Raji (cell line): Measurements from ENCODE around the gene SLC9A7.
A peak's percentile ranks its signal among the peaks of the same experiment; 100 is the strongest.

Experiments
- POLR2A ChIP-seq: IDR thresholded peaks from 2 replicates; pipeline ENCODE4 v1.6.1; 2011; ENCODE audit warnings: low read depth, low read length, control low read depth; ENCODE audit not compliant: insufficient read depth

SLC9A7 gene

DNA sequence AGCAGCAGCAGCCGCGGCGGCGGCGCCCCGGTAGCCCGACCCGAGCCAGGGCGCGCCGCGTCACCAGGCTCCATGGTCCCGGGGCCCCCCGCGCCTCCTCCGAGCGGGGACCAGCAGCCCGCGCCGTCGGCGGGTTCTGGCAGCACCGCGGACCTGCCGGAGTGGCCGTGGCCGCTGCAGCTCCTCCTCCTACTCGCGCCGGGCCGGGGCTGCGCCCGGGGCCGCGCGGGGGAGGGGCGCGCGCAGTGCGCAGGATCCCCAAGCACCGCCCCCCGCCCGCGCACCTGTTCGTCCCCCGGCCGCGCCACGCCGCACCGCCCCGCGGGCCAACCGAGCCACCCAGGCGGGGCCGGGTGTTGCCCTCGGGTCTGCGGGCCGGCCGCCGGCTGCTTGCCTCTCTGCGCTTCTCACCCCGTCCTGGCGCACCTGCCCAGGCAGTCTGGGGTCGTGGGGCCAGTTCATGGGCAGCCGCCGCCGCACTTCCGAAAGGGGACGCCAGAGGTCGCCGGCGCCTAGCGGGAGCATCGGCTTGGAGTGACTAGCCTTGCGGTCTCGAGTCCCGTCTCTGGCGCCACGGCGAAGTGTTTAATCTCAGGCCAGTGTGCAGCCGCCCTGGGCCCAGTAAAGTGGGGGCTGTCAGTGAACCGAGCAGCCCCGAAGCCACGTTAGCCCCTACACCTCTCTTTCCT, at the start of gene SLC9A7:
SLC9A7 (minus strand) TSS at position 163 of the 689 bp plus-strand sequence; CDS start at position 74, 89 bp downstream.
- TF ChIP-seq POLR2A, result peak; percentile 58

DNA sequence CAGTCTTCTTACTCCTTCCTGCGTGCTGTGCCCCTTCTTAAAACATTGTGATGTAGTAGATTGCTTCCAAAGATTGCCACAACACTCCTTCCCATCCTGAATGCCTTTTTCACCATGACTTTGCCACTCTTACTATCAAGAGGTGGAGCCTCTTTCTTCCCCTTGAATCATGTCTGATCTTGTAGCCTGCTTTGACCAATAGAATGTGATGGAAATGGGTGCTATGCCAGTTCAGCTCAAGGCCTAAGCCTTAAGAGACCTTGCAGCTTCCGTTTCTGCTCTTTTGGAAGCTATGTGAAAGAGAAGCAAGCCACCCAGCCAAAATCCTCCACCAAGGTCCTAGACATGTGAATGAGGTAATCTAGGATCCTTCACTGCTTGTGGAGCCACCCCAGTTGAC, 46.4 kb upstream of the SLC9A7 start:
- no peak for TF ChIP-seq POLR2A

DNA sequence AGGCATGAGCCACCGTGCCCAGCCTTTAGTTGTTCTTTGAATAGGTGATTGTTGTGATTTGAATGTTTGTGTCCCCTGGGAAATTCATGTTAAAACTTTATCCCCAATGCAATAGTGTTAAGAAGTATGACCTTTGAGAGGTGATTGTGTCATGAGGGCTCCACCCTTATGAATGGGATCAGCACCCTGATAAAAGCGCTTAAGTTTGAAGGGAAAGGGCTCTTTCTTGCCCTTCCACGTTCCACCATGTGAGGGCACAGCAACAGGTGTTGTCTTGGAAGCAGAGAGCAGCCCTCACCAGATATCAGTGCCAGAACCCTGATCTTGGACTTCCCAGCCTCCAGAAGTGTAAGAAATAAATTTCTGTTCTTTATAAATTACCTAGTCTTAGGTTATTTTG, 44.2 kb upstream of the SLC9A7 start:
- no peak for TF ChIP-seq POLR2A

DNA sequence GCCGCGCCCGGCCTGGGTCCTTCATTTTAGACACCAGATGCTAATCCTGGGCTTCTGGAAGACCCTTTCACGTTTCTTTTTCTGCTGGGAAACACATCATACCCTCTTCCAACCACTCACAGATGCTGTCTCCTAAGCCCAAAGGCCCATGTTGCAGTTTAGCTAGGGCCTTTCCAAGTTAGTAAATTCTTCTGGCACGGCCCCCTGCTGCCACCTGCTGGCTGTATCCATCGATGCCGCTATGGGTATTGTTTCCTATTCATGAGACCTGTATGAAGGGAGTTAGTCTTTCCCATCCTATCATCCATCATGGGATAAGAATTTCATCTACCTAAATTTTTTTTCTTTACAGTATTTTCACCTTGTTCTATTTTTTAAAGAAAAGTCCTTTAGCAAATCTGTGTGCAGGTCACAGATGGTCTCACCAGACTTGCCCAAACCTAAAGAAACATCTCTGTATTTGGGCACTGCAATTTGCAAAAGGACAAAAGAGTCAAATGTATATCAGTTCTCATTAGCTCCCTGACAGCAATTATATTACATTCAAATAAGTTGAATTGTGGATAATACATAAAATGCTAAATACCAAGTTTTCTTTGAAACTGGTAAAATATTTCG, 37.8 kb upstream of the SLC9A7 start:
- no peak for TF ChIP-seq POLR2A

DNA sequence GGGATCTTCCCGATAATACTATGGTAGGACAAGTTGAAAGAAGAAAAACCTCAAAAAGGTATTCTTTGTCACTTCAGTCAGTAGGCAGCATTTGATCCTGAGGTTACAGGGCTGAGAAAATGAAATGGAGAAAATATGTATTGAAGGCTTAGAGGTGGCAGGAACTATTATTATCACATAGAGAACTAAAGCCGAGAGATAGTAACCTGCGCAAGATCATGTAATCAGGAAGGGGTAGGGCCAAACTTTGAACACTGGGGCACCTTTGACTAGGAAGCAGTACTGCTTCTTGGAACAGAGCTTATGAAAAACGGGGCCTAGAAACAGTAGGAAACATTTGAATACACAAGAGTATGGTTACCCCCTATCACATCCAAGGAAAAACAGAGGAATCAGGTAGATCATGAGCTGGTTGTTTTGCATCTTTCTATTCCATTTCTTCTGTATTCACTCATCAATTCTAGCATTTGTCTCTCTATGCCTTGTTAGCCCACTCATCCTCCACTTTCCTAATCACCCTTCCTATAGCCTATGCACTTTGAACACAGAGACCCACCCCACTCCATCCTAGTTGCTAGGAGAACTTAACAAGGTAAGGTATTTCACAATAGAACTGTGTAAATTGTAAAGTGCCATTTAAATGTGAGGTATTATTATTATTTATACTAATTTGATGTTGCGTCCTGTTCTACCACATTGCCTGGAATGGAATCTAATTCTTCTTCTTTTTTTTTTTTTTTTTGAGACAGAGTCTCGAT, 34.6 kb upstream of the SLC9A7 start:
- no peak for TF ChIP-seq POLR2A

DNA sequence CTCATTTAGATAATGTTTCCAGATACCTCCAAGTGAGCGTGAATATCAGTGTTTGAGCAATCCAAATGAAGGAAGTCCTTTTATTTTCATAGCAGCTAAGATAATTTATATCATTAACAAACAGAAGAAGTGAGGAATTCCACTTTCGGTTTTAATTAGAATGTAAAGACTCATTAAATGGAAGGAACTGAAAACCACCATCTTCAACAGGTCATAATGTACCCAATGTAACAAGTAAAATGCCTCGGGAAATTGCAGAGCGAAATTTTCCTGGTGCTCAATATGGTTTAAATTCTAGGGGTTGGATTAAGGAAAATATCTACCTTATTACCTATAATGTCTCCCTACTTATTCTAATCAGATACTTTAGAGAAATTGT, 33.9 kb upstream of the SLC9A7 start:
- no peak for TF ChIP-seq POLR2A

DNA sequence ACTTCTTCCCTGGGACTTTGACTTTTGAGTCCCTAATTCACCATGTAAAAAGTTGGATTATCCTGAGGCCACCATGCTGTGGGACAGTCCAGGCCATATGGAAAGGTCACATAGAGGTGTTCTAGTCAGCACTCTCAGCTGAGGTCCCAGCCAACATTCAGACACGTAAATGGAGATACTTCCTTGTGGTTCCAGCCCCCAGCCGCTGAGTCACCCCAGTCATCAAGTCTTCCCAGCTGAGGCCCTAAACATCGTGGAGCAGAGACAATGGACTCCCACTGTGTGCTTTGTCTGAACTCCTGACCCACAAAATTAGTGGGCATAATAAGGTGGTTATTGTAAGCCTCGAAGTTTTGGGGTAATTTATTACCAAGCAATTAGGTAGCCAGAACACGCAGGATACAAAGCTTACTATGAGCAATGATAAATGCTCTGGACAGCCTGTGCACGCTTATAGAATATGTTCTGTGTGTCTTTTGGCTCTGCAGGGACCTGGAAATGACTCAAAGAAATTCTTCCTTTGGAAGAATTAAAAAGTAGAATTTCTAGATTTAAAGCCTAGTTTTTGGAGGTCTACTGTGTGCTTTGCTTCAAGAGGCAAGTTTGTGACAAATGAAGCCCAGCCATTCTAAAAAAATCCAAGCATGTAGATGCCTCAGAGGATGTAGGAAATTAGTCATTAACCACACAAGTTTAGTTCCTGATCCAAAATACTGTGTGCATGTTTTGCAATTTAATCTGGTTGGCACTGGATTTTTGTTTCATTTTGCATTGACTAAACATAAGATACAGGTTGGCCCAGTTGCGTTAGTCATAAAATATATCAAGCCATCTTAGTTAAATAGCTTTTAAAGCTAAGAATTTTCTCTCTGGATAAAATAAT, 33.2 kb upstream of the SLC9A7 start:
- no peak for TF ChIP-seq POLR2A

DNA sequence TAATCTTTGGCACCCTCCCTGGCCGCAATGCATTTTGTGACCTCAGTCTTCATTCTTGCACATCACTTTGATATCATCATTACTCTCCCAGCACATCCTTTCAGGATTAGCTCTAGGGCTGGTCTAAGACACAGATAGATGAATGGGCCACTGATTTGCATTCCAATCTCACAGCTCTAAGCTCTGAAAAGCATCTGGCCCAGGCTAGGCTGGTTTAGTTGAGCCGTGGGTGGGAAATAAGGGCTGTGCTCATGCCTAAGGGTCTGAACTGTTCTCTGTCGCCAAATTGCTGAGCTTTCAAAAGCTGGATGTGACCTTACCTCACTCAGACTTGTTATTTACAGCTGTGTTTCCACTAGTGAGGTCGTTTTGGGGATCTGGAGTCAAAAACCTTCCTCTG, 30.0 kb upstream of the SLC9A7 start:
- no peak for TF ChIP-seq POLR2A

DNA sequence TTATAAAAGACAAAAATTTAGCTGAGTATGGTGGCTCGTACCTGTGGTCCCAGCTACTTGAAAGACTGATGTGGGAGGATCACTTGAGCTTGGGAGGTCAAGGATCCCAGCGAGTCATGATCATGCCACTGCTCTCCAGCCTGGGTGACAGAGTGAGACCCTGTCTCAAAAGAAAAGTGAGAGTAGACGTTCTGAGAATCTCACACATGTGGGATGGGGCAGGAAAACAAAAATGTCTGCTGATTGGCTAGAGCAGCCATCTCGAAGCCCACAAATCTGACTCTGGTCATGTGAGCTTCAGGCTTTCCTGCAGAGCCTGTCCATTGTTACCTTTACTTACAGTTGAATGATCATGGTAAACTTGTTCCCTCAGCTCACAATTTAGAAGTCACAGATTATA, 23.1 kb upstream of the SLC9A7 start:
- no peak for TF ChIP-seq POLR2A

DNA sequence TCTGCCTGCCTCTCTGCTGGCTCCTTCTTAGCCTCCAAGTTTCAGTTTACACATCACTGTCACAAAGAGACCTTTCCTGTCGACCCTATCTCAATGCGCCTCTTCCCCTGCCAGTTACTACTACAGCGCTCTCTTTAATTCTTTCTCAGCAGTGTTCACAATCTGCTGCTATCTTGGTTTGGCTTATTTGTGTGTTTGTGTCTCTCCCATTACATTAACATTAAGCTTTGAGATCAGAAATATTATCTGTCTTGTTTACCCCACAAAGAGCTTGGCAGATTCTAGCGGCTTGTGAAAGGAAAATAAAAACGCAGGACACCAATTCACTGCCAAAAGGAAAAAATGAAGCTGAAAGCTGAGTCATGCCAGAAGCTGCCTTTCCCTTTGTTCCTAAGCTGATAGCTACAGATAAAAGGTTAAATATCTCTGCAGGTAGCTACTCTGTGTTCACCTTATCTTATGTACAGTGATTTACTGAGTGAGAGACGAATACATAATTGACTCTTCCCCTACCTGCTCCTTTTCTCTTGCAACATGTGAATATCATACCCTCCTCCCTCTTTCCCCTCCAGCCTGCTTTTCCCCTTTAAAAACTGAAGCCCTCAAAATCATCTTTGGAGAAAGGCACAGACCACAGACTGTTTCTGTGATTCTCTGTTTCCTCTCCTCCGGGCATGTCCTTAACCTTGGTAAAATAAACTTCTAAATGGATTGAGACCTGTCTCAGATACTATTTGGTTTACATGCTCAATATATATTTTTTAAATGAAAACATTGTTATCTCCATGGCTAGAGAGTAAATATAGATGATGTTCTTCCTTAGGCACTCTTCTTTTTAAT, 19.3 kb upstream of the SLC9A7 start:
- no peak for TF ChIP-seq POLR2A

DNA sequence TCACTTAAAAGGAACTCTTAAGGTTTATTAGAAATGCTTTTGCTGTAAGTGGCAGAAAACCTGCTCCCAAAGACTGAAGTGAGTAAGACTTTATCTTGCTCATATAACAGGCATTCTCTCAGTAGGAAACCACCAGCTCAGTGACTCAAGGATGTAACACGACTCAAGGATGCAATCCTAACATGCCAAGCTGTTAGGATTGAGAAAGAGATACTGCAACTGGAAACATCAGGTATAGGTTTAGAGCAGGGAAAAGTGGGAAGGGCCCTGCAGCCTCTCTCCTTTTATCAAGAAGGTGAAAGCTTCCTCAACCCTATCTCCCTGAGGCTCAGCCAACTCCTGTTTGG, 11.9 kb upstream of the SLC9A7 start:
- TF ChIP-seq POLR2A, result no peak

DNA sequence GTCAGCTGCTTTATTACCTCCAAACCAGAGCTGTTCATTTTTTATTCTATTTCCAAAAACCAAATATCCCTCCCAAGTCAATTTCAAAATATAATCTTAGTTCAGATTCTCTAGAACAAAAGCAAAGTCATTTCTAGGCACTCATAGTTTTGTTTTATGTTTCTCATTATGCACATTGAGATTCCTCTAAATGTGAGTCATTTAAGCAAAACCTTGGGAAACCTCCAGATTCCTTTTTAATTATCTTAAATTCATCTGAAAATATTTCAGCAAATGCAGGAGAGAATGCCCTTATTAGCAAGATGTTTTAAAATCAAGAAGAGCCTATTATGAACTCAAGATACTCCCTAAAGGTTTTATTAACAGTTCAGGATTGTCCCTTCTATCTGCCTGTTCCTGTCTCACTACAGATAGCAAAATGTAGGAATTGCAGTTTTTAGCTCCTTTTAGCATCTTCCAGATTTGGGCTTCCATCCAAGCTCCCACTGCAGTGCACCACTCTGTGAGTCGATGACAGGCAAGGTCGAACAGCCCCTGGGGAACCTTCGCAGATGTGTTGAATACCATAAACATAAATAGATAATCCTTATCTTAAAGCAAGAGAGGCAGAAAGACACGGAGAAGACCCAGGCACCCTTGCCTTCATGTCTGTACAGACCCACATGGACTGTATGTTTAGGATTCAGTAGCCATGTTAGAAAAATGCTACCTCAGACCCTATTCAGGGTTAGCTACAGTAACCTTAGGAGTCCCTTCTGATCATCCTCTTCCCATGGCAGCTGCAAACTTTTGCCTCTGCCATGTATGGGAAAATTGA, 11.3 kb upstream of the SLC9A7 start:
- no peak for TF ChIP-seq POLR2A

DNA sequence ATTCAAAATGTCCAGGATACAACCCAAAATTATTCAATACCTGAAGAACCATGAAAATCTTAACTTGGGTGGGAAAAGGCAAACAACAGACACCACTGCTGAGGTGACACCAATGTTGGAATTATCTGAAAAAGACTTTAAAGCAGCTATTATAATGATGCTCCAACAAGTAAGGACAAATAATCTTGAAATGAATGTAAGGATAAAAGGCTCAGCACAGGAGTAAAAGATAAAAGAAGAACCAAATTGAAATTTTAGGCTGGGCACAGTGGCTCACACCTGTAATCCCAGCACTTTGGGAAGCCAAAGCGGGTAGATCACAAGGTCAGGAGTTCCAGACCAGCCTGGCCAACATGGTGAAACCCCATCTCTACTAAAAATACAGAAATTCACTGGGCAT, 4.0 kb upstream of the SLC9A7 start:
- TF ChIP-seq POLR2A, result no peak

DNA sequence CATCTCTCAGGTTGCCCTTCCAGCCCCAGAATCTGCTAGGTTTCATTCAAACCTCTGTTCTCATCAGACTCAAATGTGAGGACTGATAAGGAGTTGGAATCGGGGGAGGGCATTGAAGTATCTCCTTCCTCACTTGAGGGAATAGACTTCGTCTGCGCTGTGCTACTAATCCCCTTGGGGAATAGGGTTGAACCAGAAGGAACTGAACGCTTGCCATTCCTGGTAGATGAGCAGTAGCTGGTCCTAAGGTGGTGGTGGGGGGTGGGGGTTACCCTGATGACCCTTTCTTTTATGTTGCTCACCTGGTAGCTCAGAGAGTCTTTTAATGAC, 692 bp upstream of the SLC9A7 start:
- TF ChIP-seq POLR2A, result no peak
